Liver (tissue), 3 donors: ENCODE results near the gene DUSP2.

Experiments
- RAD21 ChIP-seq, 2 donors: IDR thresholded peaks; 2 replicates each; pipeline ENCODE4 v1.6.1; 2016; ENCODE audit warnings: antibody characterized with exemption in 2 of 2, mild to moderate bottlenecking in 2 of 2
- TF ChIP-seq, protein P1 (sequence below): fragments of 150-350 bp; IDR thresholded peaks from 2 replicates; pipeline ENCODE4 v1.5.1; 2017; ENCODE audit warnings: improper control_type of control experiment, low read depth, low read length; ENCODE audit not compliant: missing input control
- TF ChIP-seq, protein P2 (sequence below): IDR thresholded peaks from 2 replicates; pipeline ENCODE4 v1.6.1; 2016; ENCODE audit warnings: antibody characterized with exemption
- donor health status: healthy.
- donor health status: healthy.

DNA sequence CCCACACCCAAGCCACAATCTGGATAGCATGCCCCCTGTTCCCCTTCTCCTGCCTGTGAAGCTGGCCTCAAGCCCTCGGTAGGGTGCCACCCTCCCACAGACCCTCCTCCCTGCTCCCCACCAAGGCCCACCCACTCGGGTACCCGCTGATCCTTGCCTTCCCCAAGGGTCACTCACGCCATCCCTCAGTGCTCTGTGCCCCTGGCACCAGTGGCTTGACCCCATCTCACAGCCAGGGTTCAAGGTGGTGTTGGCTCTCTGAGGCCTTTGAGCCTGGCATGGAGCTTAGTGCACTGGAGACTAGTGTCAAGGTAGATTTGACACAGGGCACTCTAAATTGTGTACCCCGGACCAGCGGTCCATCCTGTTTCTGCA lies 40.8 kb downstream of the DUSP2 start:
- TF ChIP-seq, protein P1, sequence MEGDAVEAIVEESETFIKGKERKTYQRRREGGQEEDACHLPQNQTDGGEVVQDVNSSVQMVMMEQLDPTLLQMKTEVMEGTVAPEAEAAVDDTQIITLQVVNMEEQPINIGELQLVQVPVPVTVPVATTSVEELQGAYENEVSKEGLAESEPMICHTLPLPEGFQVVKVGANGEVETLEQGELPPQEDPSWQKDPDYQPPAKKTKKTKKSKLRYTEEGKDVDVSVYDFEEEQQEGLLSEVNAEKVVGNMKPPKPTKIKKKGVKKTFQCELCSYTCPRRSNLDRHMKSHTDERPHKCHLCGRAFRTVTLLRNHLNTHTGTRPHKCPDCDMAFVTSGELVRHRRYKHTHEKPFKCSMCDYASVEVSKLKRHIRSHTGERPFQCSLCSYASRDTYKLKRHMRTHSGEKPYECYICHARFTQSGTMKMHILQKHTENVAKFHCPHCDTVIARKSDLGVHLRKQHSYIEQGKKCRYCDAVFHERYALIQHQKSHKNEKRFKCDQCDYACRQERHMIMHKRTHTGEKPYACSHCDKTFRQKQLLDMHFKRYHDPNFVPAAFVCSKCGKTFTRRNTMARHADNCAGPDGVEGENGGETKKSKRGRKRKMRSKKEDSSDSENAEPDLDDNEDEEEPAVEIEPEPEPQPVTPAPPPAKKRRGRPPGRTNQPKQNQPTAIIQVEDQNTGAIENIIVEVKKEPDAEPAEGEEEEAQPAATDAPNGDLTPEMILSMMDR = no peak
- TF ChIP-seq, protein P2, sequence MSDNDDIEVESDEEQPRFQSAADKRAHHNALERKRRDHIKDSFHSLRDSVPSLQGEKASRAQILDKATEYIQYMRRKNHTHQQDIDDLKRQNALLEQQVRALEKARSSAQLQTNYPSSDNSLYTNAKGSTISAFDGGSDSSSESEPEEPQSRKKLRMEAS = no peak
- no peak for TF ChIP-seq RAD21 (IDR thresholded peaks at IDR 0.05)
